COLO668 (cell line): Measurements from ENCODE around the gene TF.

Experiments used
- DNase-seq: peaks from one replicate; lab custom pipeline; 2025; ENCODE audit not compliant: unreplicated experiment; lab: John Stamatoyannopoulos, UW

Gene TF

DNA sequence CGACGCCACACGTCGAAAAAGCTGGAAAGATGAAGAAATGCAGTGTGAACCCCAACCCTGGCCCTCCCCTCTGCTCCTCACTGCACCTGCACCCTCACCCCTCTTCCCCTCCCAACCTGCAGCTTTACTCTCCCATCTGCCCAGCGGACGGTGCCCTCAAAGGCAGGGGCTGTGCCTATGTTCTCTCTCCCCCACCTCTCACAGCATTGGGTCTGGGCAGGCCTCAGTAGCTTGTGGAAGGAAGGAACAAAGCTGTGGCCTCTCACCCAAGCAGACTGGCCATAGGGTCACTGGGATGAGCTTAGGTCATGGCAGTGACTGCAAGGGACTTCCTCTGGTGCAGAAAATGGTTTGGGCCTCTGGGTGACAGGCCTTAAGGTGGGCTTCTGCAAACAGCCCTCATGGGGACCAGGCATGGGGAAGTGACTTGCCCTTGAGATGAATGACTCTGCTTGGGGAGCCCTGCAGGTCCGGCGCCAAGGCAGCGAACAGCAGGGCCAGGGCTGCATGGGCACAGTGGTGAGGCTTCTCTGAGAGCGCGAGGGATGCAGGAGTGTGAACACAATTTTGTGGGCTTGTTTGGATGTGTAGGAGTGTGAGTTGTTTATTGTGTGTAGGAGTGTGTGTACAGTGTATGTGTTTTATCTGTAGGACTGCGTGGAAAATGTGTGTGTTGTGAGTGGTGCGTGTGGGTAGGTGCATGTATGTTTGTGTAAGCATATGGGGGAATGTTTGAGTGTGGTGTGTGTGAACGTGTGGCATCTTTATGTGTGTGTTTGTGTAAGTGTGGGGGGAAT lies 88.6 kb downstream of the TF start:
- no peak for DNase-seq

DNA sequence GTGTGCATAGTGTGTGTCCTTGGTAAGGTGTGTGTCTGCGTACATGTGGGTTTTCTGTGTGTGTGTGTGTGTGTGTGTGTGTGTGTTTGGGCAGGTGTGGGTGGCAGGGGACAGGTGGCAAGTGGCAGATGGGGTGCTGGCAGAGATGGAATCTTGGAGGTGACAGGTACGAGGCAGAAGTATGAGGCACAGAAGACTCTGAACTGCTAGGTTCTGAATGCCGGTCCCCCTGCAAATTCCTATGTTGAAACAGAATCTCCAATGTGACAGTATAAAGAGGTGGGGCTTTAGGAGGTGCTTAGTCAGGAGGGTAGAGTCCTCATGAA lies 89.2 kb downstream of the TF start:
- no peak for DNase-seq

DNA sequence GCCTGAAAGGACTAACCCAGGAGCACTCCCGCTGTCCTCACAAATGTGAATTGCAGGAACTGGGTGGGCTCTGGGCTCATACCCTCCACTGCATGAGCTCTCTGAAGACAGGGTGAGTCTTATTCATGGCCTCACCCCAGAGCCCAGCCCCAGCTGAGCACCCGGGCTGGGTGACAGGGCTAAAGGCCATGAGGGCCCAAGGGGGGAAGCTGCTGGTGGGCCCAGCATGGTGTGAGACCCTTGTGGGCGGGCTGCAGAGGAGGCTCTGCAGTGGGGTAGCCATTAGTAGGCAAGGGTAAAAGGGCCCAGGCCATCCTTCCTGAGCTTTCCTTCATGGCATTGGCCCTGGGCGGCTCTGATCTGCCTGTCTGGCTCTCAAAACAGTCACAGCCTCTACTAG lies 89.8 kb downstream of the TF start:
- DNase-seq: no peak

DNA sequence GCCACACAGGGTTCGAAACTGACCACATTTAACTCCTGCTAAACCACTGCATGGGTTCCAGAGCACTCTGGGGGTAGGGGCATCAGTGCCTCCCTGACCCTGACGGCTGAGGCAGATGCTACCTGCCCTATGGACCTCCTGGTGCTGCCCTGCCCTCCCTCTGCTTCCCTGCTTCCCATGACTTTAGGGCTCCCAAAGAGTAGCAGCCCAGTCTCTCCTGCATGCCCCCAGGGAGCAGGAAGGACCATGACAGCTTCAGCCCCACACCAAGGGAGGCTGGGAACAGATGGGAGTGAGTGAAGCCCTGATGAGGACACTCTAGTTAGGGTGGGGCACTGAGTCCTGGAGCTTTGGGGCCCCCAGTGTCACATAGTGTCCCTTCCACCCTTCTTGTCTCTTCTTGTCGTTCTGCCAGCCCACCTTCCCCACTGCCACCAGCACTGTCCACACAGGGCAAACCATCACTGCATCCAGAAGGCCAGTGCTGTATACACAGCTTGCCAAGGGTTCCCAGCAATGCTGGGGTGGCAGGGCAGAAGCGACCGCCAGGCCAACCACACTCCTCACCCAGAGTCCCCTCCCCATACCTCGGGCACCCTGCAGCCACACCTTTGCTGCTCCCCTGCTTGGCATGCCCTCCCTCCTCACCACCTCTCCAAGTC lies 90.4 kb downstream of the TF start:
- DNase-seq: no peak

DNA sequence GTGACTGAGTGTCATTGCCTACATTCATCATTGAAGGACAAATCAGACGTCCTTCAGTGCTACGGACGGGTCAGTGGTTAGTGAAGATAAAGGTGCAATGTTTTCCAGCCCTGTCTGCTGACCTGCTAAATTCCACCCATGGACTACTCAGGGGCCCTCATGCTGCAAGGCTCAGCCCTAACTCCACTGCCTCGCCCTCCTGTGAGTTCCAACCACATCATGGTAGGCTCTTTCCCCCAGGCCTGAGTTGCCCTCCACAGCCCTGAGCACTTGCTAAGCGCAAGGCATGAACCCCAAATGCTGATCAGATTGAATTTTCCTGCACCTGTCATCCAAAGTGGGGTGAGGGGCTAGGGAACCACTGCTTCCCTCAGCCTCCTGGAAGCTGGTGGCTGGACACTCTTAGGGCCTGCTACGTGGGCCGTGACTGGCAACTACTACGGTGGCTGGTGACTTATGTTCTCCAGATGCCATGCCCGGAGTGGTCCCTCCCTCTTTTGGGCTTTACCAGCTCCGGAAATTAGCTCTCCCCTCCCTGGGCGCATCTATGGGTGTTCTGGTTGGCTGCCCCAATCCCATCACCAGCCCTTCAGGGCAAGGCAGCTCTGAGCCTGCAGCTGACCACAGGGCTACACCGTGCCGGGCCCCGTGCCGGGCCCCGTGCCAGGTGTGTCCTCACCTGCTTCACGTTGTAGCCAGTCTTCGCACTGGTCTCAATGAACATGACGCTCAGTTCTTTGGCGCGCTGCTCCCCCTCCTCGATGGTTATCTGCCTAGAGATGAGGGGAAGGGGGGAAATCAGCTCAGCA lies 91.5 kb downstream of the TF start:
- no peak for DNase-seq

DNA sequence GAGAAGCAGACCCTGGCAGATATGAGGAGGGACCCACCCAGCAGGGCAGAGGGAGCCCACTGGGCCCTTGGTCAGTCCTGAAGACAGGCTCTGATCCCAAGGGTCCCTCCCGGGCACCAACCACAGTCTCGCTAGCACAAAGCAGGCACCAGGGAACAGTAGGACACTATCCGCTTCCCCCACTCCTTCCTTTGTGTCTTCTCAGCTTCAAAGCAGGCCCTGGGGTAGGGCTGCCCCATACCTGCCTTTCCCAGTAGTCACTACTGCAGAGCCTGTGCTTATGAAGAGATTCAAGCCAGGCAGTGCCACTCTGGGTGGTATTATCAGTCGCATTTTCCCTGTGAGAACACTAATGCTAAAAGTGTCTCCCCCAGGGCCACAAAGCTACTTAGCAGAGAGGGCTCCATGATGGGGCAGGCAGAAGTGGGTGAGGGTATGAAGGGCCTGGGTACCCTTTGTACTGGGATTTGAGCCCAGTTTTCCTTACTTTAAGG lies 92.2 kb downstream of the TF start:
- DNase-seq: no peak

DNA sequence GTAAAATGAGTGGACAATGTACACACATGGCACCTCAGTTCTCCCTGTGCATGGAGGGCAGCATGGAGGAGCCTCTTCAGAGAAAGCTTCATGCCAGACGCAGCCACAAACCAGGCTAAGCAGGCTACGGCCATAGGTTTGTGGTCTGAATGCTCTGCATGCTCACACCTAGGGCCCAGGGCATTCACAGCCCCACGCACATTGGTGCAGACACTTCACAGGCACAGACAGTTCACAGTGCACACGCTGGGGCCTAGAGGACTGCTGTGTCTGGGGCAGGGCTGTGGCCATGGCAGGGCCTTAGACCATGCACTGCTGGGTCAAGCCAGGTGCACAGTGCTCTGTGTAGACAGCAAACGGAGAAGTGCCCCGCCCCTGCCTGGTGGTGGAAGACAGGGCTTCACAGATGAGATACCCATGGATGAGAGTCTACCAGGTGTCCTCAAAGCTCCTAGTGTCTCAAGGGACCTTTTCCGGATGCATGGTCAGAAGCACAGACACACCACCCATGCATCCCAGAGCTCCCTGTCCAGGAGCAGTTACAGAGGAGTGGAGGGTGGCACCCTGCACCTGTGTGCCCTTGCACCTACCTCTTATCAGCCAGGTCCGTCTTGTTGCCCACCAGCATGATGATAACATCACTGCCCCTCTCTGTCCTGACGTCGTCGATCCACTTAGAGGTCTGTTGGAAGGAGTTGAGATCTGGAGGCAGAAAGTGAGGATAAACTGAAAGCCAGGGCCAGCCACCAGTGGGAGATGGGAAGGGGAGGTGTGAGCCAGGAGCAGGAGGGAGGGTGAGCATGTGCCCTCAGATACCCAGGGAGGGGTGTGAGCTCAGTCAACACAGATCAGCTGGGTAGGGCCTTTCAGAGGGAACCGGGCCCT lies 93.0 kb downstream of the TF start:
- DNase-seq: no peak

DNA sequence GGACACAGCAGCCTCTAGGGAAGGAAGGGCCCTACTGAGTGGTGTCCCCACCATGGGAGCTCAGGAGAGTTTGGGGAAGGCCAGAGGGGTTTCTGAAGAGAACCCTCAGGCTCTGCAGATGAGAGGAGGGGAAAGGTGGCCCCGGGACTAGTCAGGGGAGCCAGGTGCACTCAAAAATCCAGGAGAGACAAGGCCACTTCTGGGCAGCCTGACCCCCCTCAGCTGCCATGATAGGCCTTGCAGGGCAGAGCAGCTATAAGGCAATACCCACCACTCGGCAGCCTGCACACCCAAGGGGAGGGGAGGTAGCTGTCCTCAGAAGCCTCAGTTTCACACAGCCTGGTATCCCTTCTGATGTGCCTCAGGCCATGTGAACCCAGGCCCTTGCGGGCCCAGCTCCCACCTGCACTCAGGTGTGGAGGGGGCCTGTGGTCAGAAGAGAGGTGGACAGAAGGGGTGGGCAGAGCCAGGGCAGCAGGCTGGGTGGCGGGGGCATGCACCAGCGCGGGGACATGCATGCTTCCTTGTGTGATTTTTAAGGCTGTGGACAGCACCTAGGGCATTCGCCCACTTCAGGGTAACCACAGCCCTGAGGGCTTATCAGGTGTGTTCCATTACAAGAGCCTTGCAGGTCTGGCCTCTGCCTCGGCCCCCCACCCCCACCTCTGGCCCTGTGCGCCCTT lies 94.0 kb downstream of the TF start:
- DNase-seq: no peak

DNA sequence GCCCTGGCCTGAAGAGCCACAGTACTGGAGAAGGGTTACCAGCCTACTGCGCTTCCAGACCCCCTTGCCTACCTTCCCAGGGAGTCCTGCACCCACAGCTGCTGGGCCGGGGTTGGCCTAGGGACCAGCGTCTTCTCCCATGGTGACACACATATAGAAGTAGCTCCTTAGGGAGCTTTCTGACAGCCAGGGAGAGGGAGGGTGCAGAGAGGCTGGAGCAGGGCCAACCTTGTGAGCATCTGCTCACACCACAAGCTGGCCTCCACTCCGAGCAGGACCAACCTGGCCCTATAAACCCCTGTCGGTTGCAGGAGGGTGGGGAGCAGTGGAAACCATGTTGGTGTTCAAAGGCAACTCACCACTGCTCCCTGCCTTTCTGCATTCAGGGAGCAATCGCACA lies 94.6 kb downstream of the TF start:
- no peak for DNase-seq

DNA sequence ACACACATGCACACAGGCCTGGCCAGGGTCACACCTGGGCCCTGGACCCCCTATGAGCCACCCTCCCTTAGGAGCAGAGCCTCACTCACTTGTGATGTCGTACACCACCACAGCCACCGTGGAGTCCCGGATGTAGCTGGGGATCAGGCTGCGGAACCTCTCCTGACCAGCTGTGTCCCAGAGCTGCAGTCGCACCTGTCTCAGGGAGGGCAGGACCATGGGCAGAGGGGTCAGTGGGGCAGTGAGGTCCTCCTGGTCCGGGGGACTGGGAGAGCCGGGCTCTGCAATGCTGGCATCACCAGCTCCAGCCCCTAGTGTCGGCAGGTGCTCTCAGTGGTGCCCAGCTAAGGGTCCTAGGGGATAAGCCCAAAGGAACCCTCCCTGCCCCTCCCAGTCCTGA lies 95.0 kb downstream of the TF start:
- no peak for DNase-seq

DNA sequence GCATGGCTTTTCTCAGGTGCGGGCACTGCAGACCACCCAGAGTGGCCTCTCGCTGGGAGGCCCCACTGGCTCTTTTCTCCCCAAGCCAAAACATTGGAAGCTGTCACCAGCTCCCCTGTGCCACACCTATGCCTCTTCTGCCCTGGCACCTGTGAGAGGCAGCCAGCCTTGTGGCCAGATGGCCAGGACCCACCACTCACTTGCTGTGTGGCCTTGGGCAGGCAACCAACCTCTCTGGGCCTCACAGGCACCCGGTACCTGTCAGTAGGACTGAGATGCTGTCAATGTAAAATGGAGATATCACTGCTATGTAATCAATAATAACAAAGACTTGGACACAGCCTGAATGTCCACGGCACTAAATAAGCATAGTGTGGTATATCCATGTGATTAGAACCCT lies 96.0 kb downstream of the TF start:
- no peak for DNase-seq

DNA sequence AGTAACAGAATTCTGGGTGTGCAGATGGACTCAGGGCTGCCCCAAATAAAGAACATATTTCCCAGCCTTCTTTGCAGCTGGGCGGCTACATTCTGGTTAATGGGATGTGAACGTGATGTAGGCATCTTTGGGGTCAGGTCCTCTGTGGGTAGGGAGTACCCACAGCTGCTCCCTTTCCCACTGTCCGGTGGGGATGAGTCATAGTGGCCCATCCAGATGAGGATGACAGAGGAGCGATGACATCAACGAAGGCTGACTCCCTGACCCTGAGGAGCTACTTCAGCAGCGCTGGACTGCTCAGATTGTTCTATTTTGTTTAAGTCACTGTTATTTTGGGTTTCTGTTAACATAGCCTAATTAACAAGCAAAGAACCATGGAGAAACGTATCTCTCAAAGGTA lies 97.4 kb downstream of the TF start:
- DNase-seq: no peak

DNA sequence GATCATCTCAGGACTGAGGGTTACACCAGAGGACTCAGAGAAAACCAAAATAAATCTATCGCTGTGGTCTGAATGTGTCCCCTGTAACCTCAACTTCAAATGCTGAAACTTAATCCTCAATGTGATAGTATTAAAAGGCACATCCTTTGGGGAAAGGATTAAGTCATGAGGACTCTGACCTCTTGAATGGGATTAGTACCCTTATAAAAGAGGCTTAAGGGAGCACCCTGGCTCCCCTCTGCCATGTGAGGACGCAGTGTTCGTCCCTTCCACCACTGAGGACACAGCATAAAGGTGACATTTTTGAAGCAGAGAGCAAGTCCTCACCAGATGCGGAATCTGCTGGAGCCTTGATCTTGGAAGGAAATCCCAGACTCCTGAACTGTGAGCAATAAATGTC lies 98.9 kb downstream of the TF start:
- DNase-seq: no peak
